GM21528 (cell line): ENCODE measurements around the gene PNPT1.
"Not testable (repeated sequence)": the region's sequence is repeated elsewhere in the genome, so short reads cannot be mapped to it uniquely, and the experiment has no call there.

Experiments
- ATAC-seq: cut with Tn5 transposase; IDR thresholded peaks from one replicate; pipeline ENCODE4 v1.9.1; 2021; ENCODE audit warnings: mild to moderate bottlenecking, moderate library complexity; ENCODE audit not compliant: unreplicated experiment, low FRiP score

PNPT1 gene

GRCh38 chr2:55601849-55602248 is 91.8 kb downstream of the PNPT1 start:
- no peak for ATAC-seq

GRCh38 chr2:55598056-55598795 is 95.4 kb downstream of the PNPT1 start:
- ATAC-seq: no peak

GRCh38 chr2:55596795-55597194 is 96.8 kb downstream of the PNPT1 start:
- not testable (repeated sequence) for ATAC-seq

- no peak for ATAC-seq
These were observed 98.1 kb downstream of the PNPT1 start for GRCh38 chr2:55595536-55595935.

GRCh38 chr2:55592130-55592529 is 101.5 kb downstream of the PNPT1 start:
- ATAC-seq: no peak

GRCh38 chr2:55590810-55591440 is 102.7 kb downstream of the PNPT1 start:
- no peak for ATAC-seq

GRCh38 chr2:55585451-55586080 is 108.1 kb downstream of the PNPT1 start:
- no peak for ATAC-seq
